IMR-90 (cell line): ENCODE results near the gene TLCD5. TPM values are rescaled to one million over a fixed set of nuclear protein-coding genes. Genes with fewer than 3 reads are reported as not detected.

Experiments used
- ATAC-seq: fragments of 200-7000 bp; cut with Tn5 transposase; 2 replicates; pipeline ENCODE4 v1.9.1; 2020; ENCODE audit warnings: low read depth, mild to moderate bottlenecking, moderate library complexity
- BruUV-seq: library from RNA; stranded (reverse); fragments of 400-500 nt; replicated peaks from 2 replicates; lab custom pipeline; 2021; lab: Mats Ljungman, UMichigan
- CTCF ChIA-PET: fragments of 300-600 bp; formaldehyde crosslinking; extraction: SDS; loops from one replicate; lab custom pipeline; 2021; ENCODE audit warnings: antibody characterized with exemption; lab: Yijun Ruan, JAX
- POLR2A ChIA-PET: fragments of 300-600 bp; sonication (Branson Sonifier 250); formaldehyde crosslinking; loops from one replicate; lab custom pipeline; 2022; ENCODE audit warnings: antibody characterized with exemption; ENCODE audit not compliant: unreplicated experiment; lab: Charles Lee
- DNase-seq: peaks from one replicate; pipeline ENCODE4 v3.0.0; 2013
- H2AFZ ChIP-seq: replicated peaks from 2 replicates; pipeline ENCODE3; 2013; ENCODE audit warnings: low read length, mild to moderate bottlenecking; ENCODE audit not compliant: poor library complexity
- H2AK5ac ChIP-seq: 2 replicates; pipeline ENCODE4 v1.6.1; 2013; ENCODE audit warnings: low read depth, low read length, inconsistent platforms
- H2AK9ac ChIP-seq: replicated peaks from 2 replicates; pipeline ENCODE3; 2013; ENCODE audit warnings: mild to moderate bottlenecking, low read depth, low read length, moderate library complexity; ENCODE audit not compliant: poor library complexity
- H2BK120ac ChIP-seq: 2 replicates; pipeline ENCODE4 v1.6.1; 2013; ENCODE audit warnings: low read depth, low read length, inconsistent platforms
- H2BK15ac ChIP-seq: 3 replicates; pipeline ENCODE4 v1.6.1; 2013; ENCODE audit warnings: low read depth, low read length, inconsistent platforms
- H2BK20ac ChIP-seq: 2 replicates; pipeline ENCODE4 v1.6.1; 2013; ENCODE audit warnings: low read depth, mild to moderate bottlenecking, inconsistent platforms, low read length, moderate library complexity
- H2BK5ac ChIP-seq: 2 replicates; pipeline ENCODE4 v1.6.1; 2013; ENCODE audit warnings: mild to moderate bottlenecking, low read depth, low read length, inconsistent platforms; ENCODE audit not compliant: poor library complexity, severe bottlenecking
- H3K14ac ChIP-seq: replicated peaks from 2 replicates; pipeline ENCODE4 v1.6.1; 2013; ENCODE audit warnings: low read depth, low read length, inconsistent platforms
- H3K18ac ChIP-seq: 2 replicates; pipeline ENCODE4 v1.6.1; 2013; ENCODE audit warnings: low read depth, low read length, control low read depth
- H3K23ac ChIP-seq: 2 replicates; pipeline ENCODE4 v1.6.1; 2013; ENCODE audit warnings: low read depth, low read length, inconsistent platforms
- H3K27ac ChIP-seq: 2 replicates; pipeline ENCODE4 v1.5.1; 2013; ENCODE audit warnings: mild to moderate bottlenecking, control low read depth, low read length; ENCODE audit not compliant: insufficient read depth
- H3K27me3 ChIP-seq: 2 replicates; pipeline ENCODE4 v1.6.1; 2013; ENCODE audit warnings: low read length; ENCODE audit not compliant: control insufficient read depth, insufficient read depth
- H3K36me3 ChIP-seq: 2 replicates; pipeline ENCODE4 v1.6.1; 2013; ENCODE audit warnings: low read length, mixed read lengths; ENCODE audit not compliant: control insufficient read depth, insufficient read depth
- H3K4ac ChIP-seq: 2 replicates; pipeline ENCODE4 v1.6.1; 2013; ENCODE audit warnings: low read depth, low read length, inconsistent platforms
- H3K4me1 ChIP-seq: 2 replicates; pipeline ENCODE4 v1.6.1; 2013; ENCODE audit warnings: low read length, mixed read lengths; ENCODE audit not compliant: control insufficient read depth, insufficient read depth
- H3K4me2 ChIP-seq: 2 replicates; pipeline ENCODE4 v1.6.1; 2013; ENCODE audit warnings: low read depth, mild to moderate bottlenecking, control low read depth, low read length, moderate library complexity
- H3K4me3 ChIP-seq: 2 replicates; pipeline ENCODE4 v1.5.1; 2013; ENCODE audit warnings: low read depth, mild to moderate bottlenecking, control low read depth, low read length, moderate library complexity; ENCODE audit not compliant: insufficient read depth
- H3K56ac ChIP-seq: 2 replicates; pipeline ENCODE4 v1.6.1; 2013; ENCODE audit warnings: low read length, inconsistent platforms; ENCODE audit not compliant: insufficient read depth; ENCODE audit errors: extremely low read depth
- H3K79me1 ChIP-seq, 2 experiments: 2 replicates each; pipeline ENCODE4 v1.6.1; 2013; ENCODE audit warnings: low read length in 2 of 2, inconsistent platforms in 1 of 2, low read depth in 1 of 2
- H3K9ac ChIP-seq: 2 replicates; pipeline ENCODE4 v1.6.1; 2013; ENCODE audit warnings: low read depth, low read length, control low read depth
- H3K9me1 ChIP-seq: 2 replicates; pipeline ENCODE4 v1.6.1; 2013; ENCODE audit warnings: low read length, inconsistent platforms; ENCODE audit not compliant: insufficient read depth
- H3K9me3 ChIP-seq: 2 replicates; pipeline ENCODE4 v1.6.1; 2013; ENCODE audit warnings: low read length; ENCODE audit not compliant: control insufficient read depth, insufficient read depth
- H4K20me1 ChIP-seq: 2 replicates; pipeline ENCODE4 v1.6.1; 2013; ENCODE audit warnings: low read length, inconsistent platforms; ENCODE audit not compliant: insufficient read depth
- H4K5ac ChIP-seq: 2 replicates; pipeline ENCODE4 v1.6.1; 2013; ENCODE audit warnings: mild to moderate bottlenecking, low read depth, low read length, control low read depth
- H4K8ac ChIP-seq, 2 experiments: 2 replicates each; pipeline ENCODE4 v1.6.1; 2013; ENCODE audit warnings: low read depth in 2 of 2, low read length in 2 of 2, control low read depth in 1 of 2, inconsistent platforms in 1 of 2
- H4K91ac ChIP-seq: 2 replicates; pipeline ENCODE4 v1.6.1; 2013; ENCODE audit warnings: low read depth, low read length, inconsistent platforms; ENCODE audit not compliant: insufficient read depth
- CHD1 ChIP-seq: IDR thresholded peaks from 2 replicates; pipeline ENCODE4 v1.6.1; 2012; ENCODE audit warnings: low read depth, low read length, improper control_type of control experiment
- MAFK ChIP-seq: IDR thresholded peaks from 2 replicates; pipeline ENCODE4 v1.6.1; 2012; ENCODE audit warnings: low read depth, low read length, improper control_type of control experiment
- RCOR1 ChIP-seq: IDR thresholded peaks from 2 replicates; pipeline ENCODE4 v1.6.1; 2012; ENCODE audit warnings: mild to moderate bottlenecking, low read length, improper control_type of control experiment; ENCODE audit not compliant: insufficient replicate concordance
- RFX5 ChIP-seq: IDR thresholded peaks from 2 replicates; pipeline ENCODE4 v1.8.0; 2012; ENCODE audit warnings: low read depth, mild to moderate bottlenecking, low read length, moderate library complexity
- WGBS, 2 experiments: methylation state at CpG; one replicate each; pipeline versions ENCODE4 v1.1.5 to v1.1.7; 2013; ENCODE audit warnings: missing lambda C conversion rate in 2 of 2; ENCODE audit not compliant: insufficient read length in 1 of 2; ENCODE audit errors: extremely low coverage in 2 of 2; 5-methylcytosine and 5-hydroxymethylcytosine counted together
- dilution Hi-C: fragments of 300-500 bp; cut with HindIII; formaldehyde crosslinking; loops from one replicate; pipeline ENCODE4 v1.14.3; 2018; ENCODE audit warnings: low sequenced_read_pairs; ENCODE audit not compliant: unreplicated experiment
- in situ Hi-C: fragments of 300-500 bp; cut with MboI; formaldehyde crosslinking; loops from 3 replicates; pipeline ENCODE4 v1.14.3; 2019; ENCODE audit warnings: low sequenced_read_pairs, inconsistent platforms, mixed read lengths
- intact Hi-C: fragments of 100-400 bp; cut with micrococcal nuclease; formaldehyde crosslinking; loops from 2 replicates; pipeline ENCODE4 v1.10.0; 2022
- polyA plus RNA-seq, 3 experiments: library from polyadenylated mRNA; depleted of rRNA; stranded (reverse); fragments of >200 nt; gene quantifications; 2 replicates each; pipeline ENCODE4 v1.2.3, GENCODE V29; 2012; ENCODE audit warnings: low replicate concordance in 1 of 3
- total RNA-seq: library from RNA; depleted of rRNA; stranded (reverse); fragments of >200 nt; gene quantifications from 2 replicates; pipeline ENCODE4 v1.2.3, GENCODE V29; 2012

Gene TLCD5
- total and polyA plus RNA-seq, 2 of the 4 experiments (the other 2 are of a cell fraction) = 9.5 to 11.5 TPM

- Histone ChIP-seq H2BK20ac (peak overlapping the region; percentile 13; the same call in 1 of the 2 replicates), H3K9ac (no peak overlapping the region), H3K4me3 (no peak overlapping the region), H3K9me3 (no peaks in the 10 kb centered on the region), H3K9me1 (peaks cover 28% of the 10 kb centered on the region), H3K56ac (no peak overlapping the region), H3K36me3 (peaks cover 3% of the 10 kb centered on the region; the same call in 1 of the 2 replicates), H3K14ac (peak overlapping the region; percentile 4; the same call in 1 of the 2 replicates), H3K27me3 (no peaks in the 10 kb centered on the region), H3K79me1 (peaks cover 9 to 63% of the 10 kb centered on the region in 2 experiments), H2AK9ac (no peak overlapping the region), H3K4me1 (peaks cover 16% of the 10 kb centered on the region), H4K91ac (no peak overlapping the region), H2BK15ac (no peak overlapping the region; the same call in 2 of the 3 replicates), H4K20me1 (peaks cover 89% of the 10 kb centered on the region), H2AFZ (no peak overlapping the region), H2AK5ac (peak overlapping the region; percentile 57), H3K18ac (peak overlapping the region; percentile 78), H3K23ac (peak overlapping the region; percentile 14; the same call in 1 of the 2 replicates), H3K4me2 (no peak overlapping the region; the same call in 1 of the 2 replicates), H3K27ac (peak overlapping the region; percentile 41; the same call in 1 of the 2 replicates), H2BK5ac (no peak overlapping the region), H2BK120ac (no peak overlapping the region), H3K4ac (peak overlapping the region; percentile 1; the same call in 1 of the 2 replicates), H4K8ac (no peak overlapping the region), H4K5ac (peak overlapping the region; percentile 70)
- dilution Hi-C loops (no loop called here), in situ Hi-C loops (no loop called here), intact Hi-C loops (no loop called here)
- TF ChIP-seq RCOR1 (peak; percentile 81), MAFK (no peak), CHD1 (no peak), RFX5 (no peak)
- POLR2A ChIA-PET = no interaction called here
- CTCF ChIA-PET = no interaction called here
- BruUV-seq = no TSS peak
- no CpG with 5 or more reads among the region's 1 CpG for WGBS, 2 experiments
- ATAC-seq (peak; percentile 40; the same call in 1 of the 2 replicates), DNase-seq (peak; percentile 77)
These were observed 29.0 kb downstream of the TLCD5 start for GRCh38 chr11:120354068-120354467.
